HepG2 (cell line): Measurements from ENCODE around the gene LDLRAD4. TPM values are rescaled to one million over a fixed set of nuclear protein-coding genes. Genes with fewer than 3 reads are reported as not detected.
"Not testable (repeated sequence)": the region's sequence is repeated elsewhere in the genome, so short reads cannot be mapped to it uniquely, and the experiment has no call there.

Experiments used
- ATAC-seq: fragments of 200-7000 bp; cut with Tn5 transposase; 3 replicates; pipeline ENCODE4 v1.9.1; 2020; ENCODE audit warnings: mild to moderate bottlenecking, moderate library complexity
- BruUV-seq: library from RNA; stranded (reverse); fragments of 400-500 nt; replicated peaks from 2 replicates; lab custom pipeline; 2021; lab: Mats Ljungman, UMichigan
- CTCF ChIA-PET: fragments of 300-600 bp; formaldehyde crosslinking; extraction: SDS; loops from one replicate; lab custom pipeline; 2021; ENCODE audit warnings: low total read pairs, inconsistent platforms, low intra/inter-chr PET ratio; lab: Yijun Ruan, JAX
- POLR2A ChIA-PET: fragments of 350-600 bp; sonication (Branson Sonifier 250); formaldehyde crosslinking; loops from one replicate; lab custom pipeline; 2020; ENCODE audit warnings: antibody characterized with exemption, inconsistent platforms; lab: Yijun Ruan, JAX
- DNase-seq: peaks from one replicate; pipeline ENCODE4 v3.0.0-alpha.2; 2015; ENCODE audit warnings: low spot score
- FAIRE-seq: peaks from 3 replicates; lab custom pipeline; 2011; peaks lifted over from hg19 to GRCh38; lab: Jason Lieb, UNC
- H2AFZ ChIP-seq: one replicate; pipeline ENCODE4 v1.6.1; 2011; ENCODE audit warnings: low read length, inconsistent platforms
- H3K27ac ChIP-seq: fragments of 300-600 bp; 3 replicates; pipeline ENCODE4 v1.8.0; 2011; ENCODE audit warnings: mixed run types, mild to moderate bottlenecking, mixed read lengths, low read length, inconsistent platforms; ENCODE audit not compliant: insufficient read depth; ENCODE audit errors: extremely low read length
- H3K27me3 ChIP-seq, 2 experiments: fragments of 200-600 bp in 1 of 2; 2 replicates in 1 of 2; 3 replicates in 1 of 2; pipeline versions ENCODE4 v1.6.0 to v1.8.0; 2011; ENCODE audit warnings: low read length in 2 of 2, mild to moderate bottlenecking in 2 of 2, moderate library complexity in 2 of 2, inconsistent platforms in 1 of 2; ENCODE audit not compliant: insufficient read depth in 2 of 2, control insufficient read depth in 1 of 2
- H3K36me3 ChIP-seq, 2 experiments: fragments of 200-600 bp in 1 of 2; replicated peaks in 1 of 2; 2 replicates in 1 of 2; 3 replicates in 1 of 2; pipeline versions ENCODE4 v1.5.1 to v1.8.0; 2011; ENCODE audit warnings: low read length in 2 of 2, inconsistent platforms in 1 of 2; ENCODE audit not compliant: insufficient read depth in 2 of 2, control insufficient read depth in 1 of 2
- H3K4me1 ChIP-seq: 2 replicates; pipeline ENCODE4 v1.5.1; 2012; ENCODE audit warnings: low read length, inconsistent platforms; ENCODE audit not compliant: insufficient read depth
- H3K4me2 ChIP-seq: 2 replicates; pipeline ENCODE4 v1.6.0; 2011; ENCODE audit warnings: low read depth, low read length, inconsistent platforms
- H3K4me3 ChIP-seq, 3 experiments: fragments of 200-600 bp in 1 of 3; sonication (generic), shearing (Covaris generic) in 1 of 3; replicated peaks in 1 of 3; 2 replicates each; pipeline ENCODE4 v1.5.1; 2011 to 2016; ENCODE audit warnings: low read length in 3 of 3, inconsistent platforms in 2 of 3, low read depth in 2 of 3, mild to moderate bottlenecking in 2 of 3, control low read depth in 1 of 3, mixed read lengths in 1 of 3; ENCODE audit not compliant: insufficient read depth in 1 of 3
- H3K79me2 ChIP-seq: one replicate; pipeline ENCODE4 v1.6.1; 2011; ENCODE audit warnings: low read length, inconsistent platforms; ENCODE audit not compliant: insufficient read depth
- H3K9ac ChIP-seq: 2 replicates; pipeline ENCODE4 v1.6.0; 2011; ENCODE audit warnings: mild to moderate bottlenecking, low read depth, low read length, inconsistent platforms; ENCODE audit not compliant: insufficient read depth
- H3K9me3 ChIP-seq: 2 replicates; pipeline ENCODE4 v1.5.1; 2012; ENCODE audit warnings: mild to moderate bottlenecking, low read length
- H4K20me1 ChIP-seq: 2 replicates; pipeline ENCODE4 v1.6.0; 2011; ENCODE audit warnings: inconsistent platforms, mild to moderate bottlenecking, low read length, moderate library complexity; ENCODE audit not compliant: insufficient read depth
- FOXK1 ChIP-seq: sonication (generic); formaldehyde crosslinking; IDR thresholded peaks from 2 replicates; pipeline ENCODE4 v1.4.0; 2020; ENCODE audit warnings: low read depth, missing genetic modification reagents, borderline replicate concordance
- KLF9 ChIP-seq: IDR thresholded peaks from 2 replicates; pipeline ENCODE4 v1.6.1; 2016; ENCODE audit warnings: low read depth
- PBX3 ChIP-seq: sonication (generic); formaldehyde crosslinking; IDR thresholded peaks from 2 replicates; pipeline ENCODE4 v1.8.1; 2023; ENCODE audit warnings: missing genetic modification reagents, inconsistent platforms, borderline replicate concordance
- SCMH1 ChIP-seq: sonication (generic); formaldehyde crosslinking; IDR thresholded peaks from 2 replicates; pipeline ENCODE4 v1.9.0; 2021; ENCODE audit warnings: missing genetic modification reagents, mild to moderate bottlenecking, borderline replicate concordance
- SMARCC2 ChIP-seq: fragments of 450-650 bp; IDR thresholded peaks from 2 replicates; pipeline ENCODE4 v1.6.1; 2017; ENCODE audit warnings: antibody characterized with exemption, mild to moderate bottlenecking
- THYN1 ChIP-seq: sonication (generic); formaldehyde crosslinking; IDR thresholded peaks from 2 replicates; pipeline ENCODE4 v1.8.1; 2023; ENCODE audit warnings: low read depth, mild to moderate bottlenecking, moderate library complexity, missing genetic modification reagents, borderline replicate concordance
- ZBTB7B ChIP-seq: sonication (generic); formaldehyde crosslinking; IDR thresholded peaks from 2 replicates; pipeline ENCODE4 v1.4.0; 2020; ENCODE audit warnings: missing genetic modification reagents
- ZIK1 ChIP-seq: sonication (generic); formaldehyde crosslinking; IDR thresholded peaks from 2 replicates; pipeline ENCODE4 v1.5.0; 2020; ENCODE audit warnings: mild to moderate bottlenecking, low read depth, missing genetic modification reagents, borderline replicate concordance
- ZMYM3 ChIP-seq: sonication (generic); formaldehyde crosslinking; IDR thresholded peaks from 2 replicates; pipeline ENCODE4 v1.5.1; 2020; ENCODE audit warnings: mild to moderate bottlenecking, missing genetic modification reagents
- ZNF383 ChIP-seq: sonication (generic); formaldehyde crosslinking; IDR thresholded peaks from 2 replicates; pipeline ENCODE4 v1.4.0; 2020; ENCODE audit warnings: missing genetic modification reagents, mild to moderate bottlenecking, borderline replicate concordance
- WGBS: methylation state at CpG from one replicate; pipeline ENCODE4 v1.1.6; 2017; ENCODE audit warnings: low lambda C conversion rate; 5-methylcytosine and 5-hydroxymethylcytosine counted together
- in situ Hi-C: cut with HindIII; loops from 2 replicates; pipeline ENCODE4 v1.10.0; 2017; ENCODE audit warnings: low pct_unique_long_range_greater_than_20kb; ENCODE audit not compliant: extremely low pct_ligation_motif_present
- intact Hi-C: fragments of 100-400 bp; cut with micrococcal nuclease; formaldehyde crosslinking; loops from one replicate; pipeline ENCODE4 v1.10.0; 2022; ENCODE audit not compliant: unreplicated experiment
- polyA plus RNA-seq, 8 experiments: library from polyadenylated mRNA; depleted of rRNA in 3 of 8; stranded (reverse) in 7 of 8; unstranded in 1 of 8; fragments of >200 nt; fragmentation: Illumina TruSeq in 4 of 8; extraction: Trizol in 4 of 8; gene quantifications; 2 replicates each; pipeline versions ENCODE4 v1.2.1 to v1.2.3, GENCODE V29; 2011 to 2016; ENCODE audit warnings: low read depth in 4 of 8, missing spikeins in 1 of 8, mixed read lengths in 1 of 8; ENCODE audit not compliant: insufficient read depth in 1 of 8
- total RNA-seq, 5 experiments: library from RNA; depleted of rRNA; stranded (reverse); fragments of >200 nt; fragmentation: Illumina TruSeq; extraction: Trizol; gene quantifications; 2 replicates each; pipeline ENCODE4 v1.2.3, GENCODE V29; 2016; ENCODE audit warnings: low read depth in 1 of 5

The LDLRAD4 gene
- total and polyA plus RNA-seq, 2 of the 13 experiments (the other 11 are each of a cell fraction or from before 2014, with no cell fraction given), result 13.6 to 20.9 TPM

GRCh38 chr18:13606604-13607254, 388.2 kb downstream of the LDLRAD4 start:
- no peak overlapping the region for H3K27ac ChIP-seq
- H3K4me3 ChIP-seq, result no peak overlapping the region
- H3K27me3 ChIP-seq, result no peaks in the 10 kb centered on the region
- in situ Hi-C loops, result no loop called here
- DNase-seq, result no peak
- CTCF ChIA-PET, result no interaction called here
- no peak overlapping the region for H2AFZ ChIP-seq
- no peaks in the 10 kb centered on the region for H3K79me2 ChIP-seq
- H3K4me1 ChIP-seq, result no peaks in the 10 kb centered on the region
- TF ChIP-seq FOXK1 (CRISPR knock-in tag) (no peak), ZNF383 (CRISPR knock-in tag) (no peak), THYN1 (CRISPR knock-in tag) (no peak), ZIK1 (CRISPR knock-in tag) (no peak), ZBTB7B (no peak), SMARCC2 (no peak), KLF9 (CRISPR knock-in tag) (no peak), PBX3 (CRISPR knock-in tag) (no peak), SCMH1 (no peak), ZMYM3 (no peak)
- H3K9ac ChIP-seq, result no peak overlapping the region
- 59% methylated on average over 6 of the region's 6 CpGs for WGBS
- intact Hi-C loops, result no loop called here
- H3K4me2 ChIP-seq, result no peak overlapping the region
- no peaks in the 10 kb centered on the region for H4K20me1 ChIP-seq
- H3K36me3 ChIP-seq, result no peaks in the 10 kb centered on the region
- FAIRE-seq, result no peak
- no peaks in the 10 kb centered on the region for H3K9me3 ChIP-seq
- no TSS peak for BruUV-seq
- POLR2A ChIA-PET, result no interaction called here
- ATAC-seq, result no peak

DNA sequence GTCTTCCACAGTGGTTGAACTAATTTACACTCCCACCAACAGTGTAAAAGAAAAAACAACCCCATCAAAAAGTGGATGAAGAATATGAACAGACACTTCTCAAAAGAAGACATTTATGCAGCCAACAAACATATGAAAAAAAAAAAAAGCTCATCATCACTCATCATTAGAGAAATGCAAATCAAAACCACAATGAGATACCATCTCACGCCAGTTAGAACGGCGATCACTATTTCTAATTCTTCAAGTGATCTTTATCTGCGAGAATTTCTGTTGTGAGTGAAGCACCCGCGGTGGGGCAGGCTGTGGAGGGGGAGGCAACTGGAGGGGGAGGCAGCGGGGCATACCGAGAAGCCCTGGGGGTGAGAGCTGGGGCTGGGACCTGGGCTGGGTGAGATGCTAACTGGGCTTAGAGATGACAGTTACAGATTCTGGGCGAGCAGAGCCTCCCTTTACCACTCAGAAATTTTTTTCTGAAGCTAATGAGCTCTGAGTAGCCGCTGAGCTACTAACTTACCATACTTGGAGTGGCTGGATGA, 389.5 kb downstream of the LDLRAD4 start:
- H3K36me3 ChIP-seq, H3K4me1 ChIP-seq, BruUV-seq, intact Hi-C loops, H3K79me2 ChIP-seq, H2AFZ ChIP-seq, in situ Hi-C loops, POLR2A ChIA-PET, H3K4me3 ChIP-seq, DNase-seq, FAIRE-seq, H3K4me2 ChIP-seq, CTCF ChIA-PET, ATAC-seq, H3K9me3 ChIP-seq, H3K9ac ChIP-seq, H4K20me1 ChIP-seq, H3K27ac ChIP-seq, H3K27me3 ChIP-seq: not testable (repeated sequence)
- 92% methylated on average over 10 of the region's 10 CpGs for WGBS
